Activated T-cell treated with anti-CD3 and anti-CD28 coated beads, Interleukin-2, amount 50 U/mL, for 1 hour (primary cell): ENCODE measurements around the gene BRIP1.
"Not testable (repeated sequence)": the region's sequence is repeated elsewhere in the genome, so short reads cannot be mapped to it uniquely, and the experiment has no call there.

Experiments used
- DNase-seq: peaks from one replicate; pipeline ENCODE4 v3.0.0-alpha.2; 2020

BRIP1 gene

DNA sequence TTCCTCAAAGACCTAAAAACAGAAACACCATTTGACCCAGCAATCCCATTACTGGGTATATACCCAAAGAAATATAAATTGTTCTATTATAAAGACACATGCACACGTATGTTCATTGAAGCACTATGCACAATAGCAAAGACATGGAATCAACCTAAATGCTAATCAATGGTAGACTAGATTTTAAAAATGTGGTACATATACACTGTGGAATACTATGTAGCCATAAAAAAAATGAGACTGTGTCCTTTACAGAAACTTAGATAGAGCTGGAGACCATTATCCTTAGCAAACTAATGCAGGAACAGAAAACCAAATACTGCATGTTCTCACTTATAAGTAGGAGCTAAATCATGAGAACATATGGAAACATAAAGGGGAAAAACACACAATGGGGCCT, 36.5 kb downstream of the BRIP1 start:
- DNase-seq: not testable (repeated sequence)

DNA sequence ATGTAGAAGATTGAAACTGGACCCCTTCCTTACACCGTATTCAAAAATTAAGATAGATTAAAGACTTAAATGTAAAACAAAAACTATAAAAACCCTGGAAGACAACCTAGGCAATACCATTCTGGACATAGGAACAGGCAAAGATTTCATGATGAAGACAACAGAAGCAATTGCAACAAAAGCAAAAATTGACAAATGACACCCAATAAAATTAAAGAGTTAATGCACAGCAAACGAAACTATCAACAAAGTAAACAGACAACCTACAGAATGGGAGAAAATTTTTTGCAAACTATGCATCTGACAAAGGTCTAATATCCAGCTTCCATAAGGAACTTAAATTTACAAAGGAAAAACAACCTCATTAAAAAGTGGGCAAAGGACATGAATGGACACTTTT, 37.1 kb downstream of the BRIP1 start:
- not testable (repeated sequence) for DNase-seq

DNA sequence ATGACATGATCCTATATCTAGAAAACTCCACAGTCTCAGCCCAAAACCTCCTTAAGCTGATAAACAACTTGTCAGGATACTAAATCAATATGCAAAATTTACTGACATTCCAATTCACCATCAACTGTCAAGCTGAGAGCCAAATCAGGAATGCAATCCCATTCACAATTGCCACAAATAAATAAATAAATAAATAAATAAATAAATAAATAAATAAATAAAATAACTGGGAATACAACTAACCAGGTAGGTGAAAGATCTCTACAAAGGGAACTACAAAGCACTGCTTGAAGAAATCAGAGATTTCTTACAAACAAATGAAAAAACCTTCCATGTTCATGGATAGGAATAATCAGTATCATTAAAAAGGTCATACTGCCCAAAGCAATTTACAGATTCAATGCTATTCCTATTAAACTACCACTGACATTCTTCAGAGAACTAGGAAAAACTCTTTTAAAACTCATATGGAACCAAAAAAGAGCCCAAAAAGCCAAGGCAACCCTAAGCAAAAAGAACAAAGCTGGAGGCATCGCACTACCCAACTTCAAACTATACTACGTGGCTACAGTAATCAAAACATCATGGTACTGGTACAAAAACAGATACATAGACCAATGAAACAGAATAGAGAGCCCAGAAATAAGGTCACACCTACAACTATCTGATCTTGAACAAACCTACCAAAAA, 37.7 kb downstream of the BRIP1 start:
- DNase-seq: no peak

DNA sequence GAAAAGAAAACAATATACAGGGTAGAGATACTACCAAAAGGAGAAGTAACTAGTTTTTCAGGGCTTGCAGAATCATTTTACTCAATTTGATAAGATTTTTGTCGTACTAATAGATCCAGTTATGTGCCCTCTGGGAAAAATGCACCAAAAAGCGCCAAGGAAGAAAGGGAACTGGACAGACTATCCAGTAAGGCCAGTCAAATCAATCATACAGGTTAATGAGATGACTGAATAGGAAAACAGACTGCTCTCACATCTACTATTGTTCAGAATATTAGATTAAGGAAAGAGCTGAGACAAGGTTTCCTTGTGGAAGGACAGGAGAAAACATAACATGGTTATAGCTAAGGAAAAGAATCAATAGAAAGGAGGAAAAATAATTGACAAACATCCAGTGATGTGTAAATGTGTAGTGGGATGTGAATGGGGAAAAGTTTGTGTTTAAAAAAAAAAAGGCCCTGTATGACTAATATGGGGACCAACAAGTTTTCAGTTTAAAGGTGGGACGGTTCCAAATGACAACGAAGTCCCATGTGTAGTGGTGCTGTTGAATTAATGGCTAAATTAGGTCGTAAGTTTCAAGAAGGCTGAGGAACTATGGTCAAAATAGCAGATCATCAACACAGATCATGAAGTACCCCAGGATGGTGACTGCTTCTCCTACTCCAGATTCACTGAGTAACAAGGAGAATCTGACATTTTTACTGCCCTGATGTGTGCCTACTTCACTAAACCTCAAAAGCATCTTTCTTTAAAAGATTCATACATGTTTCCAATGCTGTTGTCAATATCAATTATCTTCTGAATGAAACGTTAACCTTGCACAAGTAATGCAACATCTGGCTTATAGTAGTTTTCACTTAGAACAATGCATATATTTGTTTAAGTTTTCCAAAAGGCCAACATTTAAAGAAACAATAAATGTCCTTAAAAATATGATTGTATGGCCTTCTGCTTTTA, 40.7 kb downstream of the BRIP1 start:
- no peak for DNase-seq

DNA sequence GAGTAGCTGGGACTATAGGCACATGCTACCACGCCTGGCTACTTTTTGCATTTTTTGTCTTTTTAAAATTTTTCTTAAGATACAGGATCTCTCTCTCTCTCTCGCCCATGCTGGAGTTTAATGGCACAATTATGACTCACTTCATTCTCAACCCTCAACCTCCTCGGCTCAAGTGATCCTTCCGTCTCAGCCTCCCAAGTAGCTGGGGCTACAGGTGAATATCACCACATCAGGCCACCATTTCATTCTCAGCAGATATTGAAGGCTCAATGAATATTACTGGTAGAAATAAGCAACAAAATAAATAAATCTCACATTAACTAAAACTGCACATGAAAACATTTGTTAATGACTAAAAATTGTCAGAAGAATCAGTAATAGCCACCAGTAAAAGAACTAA, 41.7 kb downstream of the BRIP1 start:
- no peak for DNase-seq

GRCh38 chr17:61819265-61819664, 44.1 kb downstream of the BRIP1 start:
- not testable (repeated sequence) for DNase-seq

GRCh38 chr17:61818225-61818624, 45.1 kb downstream of the BRIP1 start:
- DNase-seq: no peak

- no peak for DNase-seq
Observed at GRCh38 chr17:61817452-61817851, 45.9 kb downstream of the BRIP1 start.

DNA sequence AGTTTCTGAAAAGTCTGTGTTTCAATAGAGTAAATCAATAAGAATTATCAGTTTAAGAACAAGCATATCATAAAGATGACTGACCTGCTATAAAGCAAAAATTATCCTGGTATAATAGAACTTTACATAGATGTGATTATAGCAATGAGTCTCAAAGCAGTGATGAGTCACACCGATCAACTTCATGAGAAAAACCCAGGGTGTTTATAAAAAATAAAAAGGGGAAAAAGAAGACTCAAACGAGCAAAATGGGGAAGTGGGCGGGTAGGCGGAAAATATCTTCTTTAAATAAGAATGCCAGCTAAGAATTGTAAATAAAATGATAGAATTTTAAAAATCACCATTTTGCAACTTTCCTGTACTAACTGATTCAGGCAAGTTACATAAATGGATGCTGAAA, 46.8 kb downstream of the BRIP1 start:
- DNase-seq: no peak

DNA sequence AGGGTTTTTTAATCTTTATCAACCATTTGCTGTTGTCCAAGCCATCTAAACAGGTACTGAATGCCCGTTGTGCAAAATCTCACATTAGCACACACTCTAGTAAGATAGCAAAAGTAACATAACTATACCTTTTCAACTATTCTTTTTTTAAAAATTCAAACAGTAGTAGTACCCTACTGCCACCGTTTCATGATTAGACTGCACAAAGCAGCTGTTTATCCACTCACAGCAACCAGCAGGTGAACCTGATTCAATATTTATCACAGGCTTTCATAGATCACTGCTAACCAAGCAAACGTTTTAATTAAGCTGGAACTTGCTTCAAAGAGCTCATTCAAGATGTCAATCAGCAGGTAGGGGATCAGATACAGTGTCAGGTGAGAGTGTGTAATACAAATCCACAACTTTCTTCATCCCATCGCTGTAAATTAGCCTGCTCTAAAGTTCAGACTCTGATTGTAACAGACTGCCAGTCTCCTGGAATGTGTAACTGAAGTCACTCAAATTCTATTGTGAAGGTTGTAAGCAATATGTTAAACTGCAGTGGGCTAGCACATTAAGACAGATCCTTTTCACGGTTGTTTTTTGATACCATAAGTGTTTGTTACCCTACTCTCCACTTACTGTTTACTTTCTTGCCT, 47.3 kb downstream of the BRIP1 start:
- DNase-seq: no peak

DNA sequence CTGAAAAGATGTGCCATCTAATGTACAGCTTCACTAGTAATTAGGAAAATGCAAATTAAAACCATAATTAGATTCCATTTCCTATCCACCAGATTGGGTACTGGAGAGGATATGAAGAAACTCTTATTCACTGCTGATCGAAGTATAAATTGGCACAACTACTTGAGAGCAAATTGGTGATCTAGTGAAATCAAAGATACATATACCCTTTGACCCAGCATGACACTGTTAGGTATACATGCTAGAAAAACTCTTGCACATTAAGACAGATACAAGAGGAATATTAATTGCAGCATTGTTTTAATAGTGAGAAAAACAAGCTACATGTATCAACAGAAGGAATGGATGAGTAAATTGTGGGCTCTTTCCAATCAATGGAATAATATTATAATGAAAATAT, 48.8 kb downstream of the BRIP1 start:
- no peak for DNase-seq

- no peak for DNase-seq
Observed at GRCh38 chr17:61813211-61813610, 50.1 kb downstream of the BRIP1 start.

DNA sequence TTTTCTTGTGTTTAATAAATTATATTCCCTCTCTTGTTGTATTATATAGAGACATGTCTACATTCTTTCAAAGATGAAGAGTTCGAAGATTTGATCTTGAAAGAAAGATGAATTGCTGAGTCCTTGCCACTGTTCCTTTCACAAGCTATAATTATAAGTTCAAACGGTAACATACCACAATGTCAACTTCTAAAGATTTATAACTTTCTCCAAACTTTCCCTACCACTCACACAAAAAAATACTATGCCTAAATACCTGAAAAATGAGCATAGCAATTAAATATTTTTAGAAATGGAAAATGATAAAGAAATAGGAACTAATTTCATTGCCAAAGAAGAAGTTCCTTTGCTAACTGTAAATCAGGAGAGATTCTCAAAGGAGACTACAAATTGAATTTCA, 50.6 kb downstream of the BRIP1 start:
- no peak for DNase-seq

- DNase-seq: no peak
Observed at GRCh38 chr17:61809816-61810392, 53.4 kb downstream of the BRIP1 start.

DNA sequence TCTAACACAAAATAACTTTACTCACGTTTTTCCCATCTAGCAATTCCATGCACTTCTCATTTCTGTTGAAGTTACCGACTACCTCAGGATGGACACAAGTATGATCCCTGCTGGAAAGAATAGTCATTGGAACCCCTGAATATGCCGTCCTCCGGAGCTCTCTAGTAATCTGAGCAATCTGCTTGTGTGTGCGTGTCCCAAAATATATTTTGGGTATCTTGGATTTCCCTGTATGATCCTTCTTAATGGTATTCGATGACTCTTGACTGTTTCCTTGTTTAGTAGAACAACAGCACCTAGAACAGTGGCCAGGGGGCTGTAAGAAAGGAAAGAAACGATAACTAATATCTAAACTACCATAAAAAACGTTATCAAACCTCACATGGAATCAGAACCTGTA, 54.9 kb downstream of the BRIP1 start:
- DNase-seq: no peak

DNA sequence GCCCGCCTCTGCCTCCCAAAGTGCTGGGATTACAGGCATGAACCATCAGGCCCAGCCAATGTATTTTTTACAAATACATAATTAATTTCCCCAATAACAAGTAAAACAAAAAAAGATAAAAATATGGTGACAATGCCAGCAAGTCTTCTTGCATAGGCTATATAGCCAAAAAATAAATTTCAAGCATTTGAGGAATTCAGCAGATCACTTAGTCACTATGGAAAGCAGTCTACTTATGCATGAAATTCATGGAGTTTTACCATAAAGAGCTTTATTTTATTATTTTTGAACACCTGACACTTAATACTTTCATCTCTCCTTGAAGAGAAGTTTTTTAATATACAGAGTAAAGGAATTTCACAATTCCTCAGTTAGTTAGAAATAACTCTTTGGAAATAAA, 56.4 kb downstream of the BRIP1 start:
- DNase-seq: no peak

- no peak for DNase-seq
Observed at GRCh38 chr17:61806081-61806828, 57.1 kb downstream of the BRIP1 start.

DNA sequence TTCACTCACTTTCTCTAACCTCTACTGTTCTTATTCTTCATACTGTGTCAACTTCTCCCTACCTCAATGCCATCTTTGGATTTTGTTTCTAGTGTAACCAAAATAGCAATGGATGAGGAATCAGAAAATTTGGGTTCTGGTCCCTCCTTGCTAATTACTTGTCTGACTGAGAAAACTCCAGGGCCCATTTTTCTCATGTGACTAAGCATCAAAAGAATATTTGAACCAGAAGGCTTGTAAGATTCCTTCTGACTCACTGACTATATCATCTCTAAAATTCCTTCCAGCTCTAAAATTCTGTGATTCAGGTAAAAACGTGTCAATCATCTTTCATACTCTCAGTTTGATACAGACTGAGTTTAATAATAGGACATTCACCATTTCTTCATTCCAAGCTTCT, 57.9 kb downstream of the BRIP1 start:
- DNase-seq: no peak

DNA sequence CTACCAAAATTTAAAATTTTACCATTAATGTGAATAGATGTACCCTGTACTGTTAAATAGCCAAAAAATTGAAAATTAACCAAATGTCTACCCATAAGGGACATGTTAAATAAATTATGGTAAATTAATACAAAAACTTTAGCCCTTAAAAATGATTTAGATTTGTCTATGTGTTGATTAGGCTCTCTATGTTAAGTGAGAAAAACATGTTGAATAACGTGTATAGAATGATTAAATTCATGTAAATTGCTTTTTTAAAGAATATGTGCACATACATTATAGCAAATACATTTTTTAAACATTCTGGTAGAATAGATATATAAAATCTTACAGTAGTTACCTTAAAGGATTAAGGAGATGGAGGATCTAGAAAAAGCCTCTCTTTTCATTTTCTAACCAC, 59.5 kb downstream of the BRIP1 start:
- no peak for DNase-seq

- DNase-seq: no peak
Observed at GRCh38 chr17:61803216-61803615, 60.1 kb downstream of the BRIP1 start.

DNA sequence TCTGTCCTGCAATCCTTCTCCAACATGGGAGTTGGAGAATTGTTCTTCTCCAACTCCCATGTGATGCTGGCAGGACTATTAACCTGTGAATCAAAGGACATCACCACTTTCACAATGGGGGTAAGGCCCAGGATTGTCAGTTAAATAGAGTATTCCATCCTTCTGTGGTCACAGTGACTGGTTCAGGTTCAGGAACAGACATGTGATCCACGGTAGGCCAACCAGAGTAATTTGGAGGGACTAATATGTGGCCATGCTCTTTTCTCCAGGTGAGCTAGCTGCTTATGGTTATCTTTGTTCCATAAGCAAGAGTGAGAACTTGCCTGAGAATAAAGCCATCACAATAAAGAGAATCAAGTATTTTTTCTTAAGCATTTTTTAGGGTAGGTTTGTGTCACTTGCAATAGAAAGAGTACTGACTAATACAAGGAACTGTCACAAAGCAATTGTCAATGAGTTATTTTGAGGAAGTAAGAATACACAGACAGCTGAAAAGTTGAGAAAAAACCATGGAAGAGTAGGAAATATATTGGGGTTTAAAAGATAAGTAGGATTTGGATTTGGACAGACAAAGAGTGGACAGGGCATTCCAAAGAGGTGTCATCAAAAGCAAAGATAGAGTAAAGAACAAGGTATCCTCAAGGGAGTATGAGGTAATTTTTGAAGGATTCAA, 63.4 kb downstream of the BRIP1 start:
- DNase-seq: no peak

- no peak for DNase-seq
Observed at GRCh38 chr17:61797283-61797682, 66.0 kb downstream of the BRIP1 start.
